Mesendoderm (in vitro differentiated cells): ENCODE measurements around the gene KPTN.

Experiments used
- DNase-seq: peaks from one replicate; pipeline ENCODE4 v3.0.0; 2013
- H2AK5ac ChIP-seq: 2 replicates; pipeline ENCODE4 v1.6.1; 2013; ENCODE audit warnings: low read length, inconsistent platforms
- H2BK120ac ChIP-seq: 2 replicates; pipeline ENCODE4 v1.6.1; 2013; ENCODE audit warnings: low read depth, mild to moderate bottlenecking, low read length, moderate library complexity, mixed read lengths
- H2BK15ac ChIP-seq: replicated peaks from 2 replicates; pipeline ENCODE4 v1.6.1; 2013; ENCODE audit warnings: low read depth, mild to moderate bottlenecking, moderate library complexity
- H2BK5ac ChIP-seq: 2 replicates; pipeline ENCODE4 v1.6.1; 2013; ENCODE audit warnings: low read length, inconsistent platforms
- H3K18ac ChIP-seq: 2 replicates; pipeline ENCODE4 v1.6.1; 2013; ENCODE audit warnings: mild to moderate bottlenecking, low read length, mixed read lengths
- H3K23ac ChIP-seq: one replicate; pipeline ENCODE4 v1.6.1; 2013; ENCODE audit warnings: low read length
- H3K27ac ChIP-seq: 2 replicates; pipeline ENCODE4 v1.5.1; 2013; ENCODE audit warnings: low read depth, mild to moderate bottlenecking, inconsistent platforms, low read length, moderate library complexity
- H3K27me3 ChIP-seq: 2 replicates; pipeline ENCODE4 v1.6.1; 2013; ENCODE audit warnings: low read length, control low read depth, mild to moderate bottlenecking, inconsistent platforms; ENCODE audit not compliant: insufficient read depth, poor library complexity
- H3K36me3 ChIP-seq: 2 replicates; pipeline ENCODE4 v1.6.1; 2013; ENCODE audit warnings: low read length, inconsistent platforms; ENCODE audit not compliant: control insufficient read depth, insufficient read depth
- H3K4ac ChIP-seq: one replicate; pipeline ENCODE4 v1.6.1; 2013; ENCODE audit warnings: low read depth, mild to moderate bottlenecking, low read length, moderate library complexity
- H3K4me1 ChIP-seq: 2 replicates; pipeline ENCODE4 v1.6.1; 2013; ENCODE audit warnings: low read depth, low read length, inconsistent platforms; ENCODE audit not compliant: control insufficient read depth
- H3K4me2 ChIP-seq: 2 replicates; pipeline ENCODE4 v1.6.1; 2013; ENCODE audit warnings: low read length
- H3K4me3 ChIP-seq: 2 replicates; pipeline ENCODE4 v1.5.1; 2013; ENCODE audit warnings: mild to moderate bottlenecking, low read length
- H3K56ac ChIP-seq: one replicate; pipeline ENCODE4 v1.6.1; 2013; ENCODE audit warnings: low read length
- H3K79me1 ChIP-seq: 2 replicates; pipeline ENCODE4 v1.6.1; 2013; ENCODE audit warnings: low read length, inconsistent platforms
- H3K79me2 ChIP-seq: 2 replicates; pipeline ENCODE4 v1.6.1; 2013; ENCODE audit warnings: mild to moderate bottlenecking, low read length; ENCODE audit not compliant: control insufficient read depth, insufficient read depth
- H3K9ac ChIP-seq: 2 replicates; pipeline ENCODE4 v1.6.1; 2013; ENCODE audit warnings: low read length, inconsistent platforms
- H4K5ac ChIP-seq: one replicate; pipeline ENCODE4 v1.6.1; 2013; ENCODE audit warnings: low read length
- H4K8ac ChIP-seq: one replicate; pipeline ENCODE4 v1.6.1; 2013; ENCODE audit warnings: low read depth, mild to moderate bottlenecking, control low read depth, low read length, moderate library complexity
- WGBS: extraction: QIAGEN DNeasy Blood & Tissue Kit; methylation state at CpG from one replicate; pipeline ENCODE4 v1.1.7; 2013; ENCODE audit warnings: low lambda C conversion rate, missing lambda C conversion rate; ENCODE audit not compliant: insufficient coverage; ENCODE audit errors: extremely low coverage; 5-methylcytosine and 5-hydroxymethylcytosine counted together

Gene KPTN

DNA sequence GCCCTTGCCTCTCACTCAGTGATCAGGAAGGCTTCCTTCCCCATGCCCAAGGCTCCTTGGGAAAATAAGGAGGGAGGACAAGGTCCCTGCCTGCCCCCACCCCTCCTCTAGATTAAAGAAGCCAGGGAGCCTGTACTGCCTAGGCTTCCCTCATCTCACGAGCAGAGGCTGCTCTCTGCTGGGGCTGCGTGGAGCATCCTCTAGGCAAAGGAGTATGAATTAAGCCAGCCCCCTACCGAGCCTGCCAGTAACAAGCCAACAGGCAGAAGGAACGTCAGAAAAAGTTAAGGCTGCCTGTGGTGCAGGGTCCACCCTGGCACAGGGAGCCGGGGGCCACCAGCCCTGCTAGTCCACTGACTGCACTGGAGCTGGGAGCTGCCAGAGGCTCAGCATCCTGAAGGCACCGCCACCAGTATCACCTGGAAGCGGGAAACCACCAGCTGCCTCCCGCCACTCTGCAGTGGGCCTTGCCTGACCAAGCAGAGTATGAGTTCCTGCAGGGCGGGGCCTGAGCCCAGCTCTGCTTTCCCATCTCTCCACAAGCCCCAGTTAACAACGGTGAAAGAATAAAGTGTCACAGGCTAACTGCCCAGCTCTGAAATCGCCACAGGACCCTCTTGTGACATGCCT lies 24.0 kb upstream of the KPTN start:
- peak; percentile 32 for DNase-seq
- no peaks in the 10 kb centered on the region for H3K4me1 ChIP-seq
- no peak overlapping the region for H3K9ac ChIP-seq
- H3K36me3 ChIP-seq, result no peaks in the 10 kb centered on the region
- WGBS, result no CpG with 5 or more reads among the region's 11 CpGs
- no peak overlapping the region for H2AK5ac ChIP-seq
- H3K79me2 ChIP-seq, result peaks cover 26% of the 10 kb centered on the region
- H3K18ac ChIP-seq, result no peak overlapping the region
- H4K8ac ChIP-seq, result no peak overlapping the region
- H3K27ac ChIP-seq, result no peak overlapping the region
- no peak overlapping the region for H3K56ac ChIP-seq
- H2BK15ac ChIP-seq, result no peak overlapping the region
- no peak overlapping the region for H4K5ac ChIP-seq
- no peak overlapping the region for H2BK5ac ChIP-seq
- H3K23ac ChIP-seq, result no peak overlapping the region
- peaks cover 27% of the 10 kb centered on the region for H3K79me1 ChIP-seq
- no peak overlapping the region for H3K4ac ChIP-seq
- H3K4me2 ChIP-seq, result no peak overlapping the region
- no peak overlapping the region for H3K4me3 ChIP-seq
- H2BK120ac ChIP-seq, result no peak overlapping the region
- H3K27me3 ChIP-seq, result no peaks in the 10 kb centered on the region

DNA sequence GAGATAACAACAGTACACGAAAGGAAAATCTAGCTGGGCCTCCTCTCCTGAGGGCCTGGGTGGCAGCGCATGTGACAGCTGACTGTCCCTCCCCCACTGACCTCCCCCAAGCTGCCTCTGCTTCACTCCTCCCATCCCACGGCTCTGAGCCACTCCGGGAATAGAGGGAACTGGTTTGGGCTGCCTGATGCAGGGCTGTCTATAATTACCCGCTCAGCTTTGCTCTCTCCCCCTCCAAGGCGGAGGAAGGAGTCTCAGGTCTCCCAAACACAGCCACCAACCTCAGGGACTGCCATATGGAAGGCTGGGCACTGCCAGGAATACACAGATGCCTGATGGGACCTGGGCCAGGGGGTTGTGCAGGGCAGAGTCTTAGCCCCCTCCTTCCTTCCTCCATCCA lies 23.0 kb upstream of the KPTN start:
- H4K5ac ChIP-seq, result no peak overlapping the region
- H2AK5ac ChIP-seq, result no peak overlapping the region
- no peaks in the 10 kb centered on the region for H3K4me1 ChIP-seq
- no peak overlapping the region for H3K27ac ChIP-seq
- no peak overlapping the region for H3K4ac ChIP-seq
- H2BK120ac ChIP-seq, result no peak overlapping the region
- no CpG with 5 or more reads among the region's 6 CpGs for whole genome bisulfite sequencing
- H3K79me1 ChIP-seq, result peaks cover 20% of the 10 kb centered on the region
- no peak overlapping the region for H3K4me3 ChIP-seq
- no peaks in the 10 kb centered on the region for H3K27me3 ChIP-seq
- no peak overlapping the region for H3K18ac ChIP-seq
- H3K4me2 ChIP-seq, result no peak overlapping the region
- no peak overlapping the region for H3K9ac ChIP-seq
- H4K8ac ChIP-seq, result no peak overlapping the region
- H3K56ac ChIP-seq, result no peak overlapping the region
- H3K23ac ChIP-seq, result no peak overlapping the region
- no peak overlapping the region for H2BK5ac ChIP-seq
- H2BK15ac ChIP-seq, result no peak overlapping the region
- no peaks in the 10 kb centered on the region for H3K36me3 ChIP-seq
- H3K79me2 ChIP-seq, result peaks cover 17% of the 10 kb centered on the region
- no peak for DNase-seq

DNA sequence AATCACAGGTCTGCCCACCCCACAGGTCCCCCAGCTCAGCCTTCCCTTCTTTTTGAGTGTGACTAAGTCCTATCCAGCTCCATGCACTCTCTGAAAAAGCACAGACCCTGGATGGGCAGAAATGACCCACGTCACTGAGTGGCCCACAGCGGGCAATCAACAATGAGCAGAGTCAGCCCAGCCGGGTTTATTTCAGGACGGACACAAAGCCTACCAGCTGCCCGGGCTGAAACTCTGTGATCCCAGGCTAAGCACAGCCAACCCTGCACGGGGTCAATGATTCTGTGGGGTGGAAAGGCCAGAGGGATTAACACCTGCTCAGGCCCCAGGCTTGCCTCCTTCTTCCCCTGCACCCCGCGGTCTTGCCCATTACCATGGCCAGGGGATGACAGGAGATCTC lies 22.4 kb upstream of the KPTN start:
- Histone ChIP-seq H3K56ac (no peak overlapping the region), H3K9ac (no peak overlapping the region), H4K5ac (no peak overlapping the region), H3K4me2 (no peak overlapping the region), H3K27ac (no peak overlapping the region), H3K79me1 (peaks cover 16% of the 10 kb centered on the region), H3K4me3 (no peak overlapping the region), H3K79me2 (peaks cover 12% of the 10 kb centered on the region), H3K18ac (no peak overlapping the region), H3K27me3 (no peaks in the 10 kb centered on the region), H2BK15ac (no peak overlapping the region), H3K36me3 (peaks cover under 1% of the 10 kb centered on the region), H4K8ac (no peak overlapping the region), H3K4me1 (no peaks in the 10 kb centered on the region), H3K4ac (no peak overlapping the region), H2AK5ac (no peak overlapping the region), H2BK120ac (no peak overlapping the region), H3K23ac (no peak overlapping the region), H2BK5ac (no peak overlapping the region)
- no peak for DNase-seq
- WGBS, result no CpG with 5 or more reads among the region's 8 CpGs

DNA sequence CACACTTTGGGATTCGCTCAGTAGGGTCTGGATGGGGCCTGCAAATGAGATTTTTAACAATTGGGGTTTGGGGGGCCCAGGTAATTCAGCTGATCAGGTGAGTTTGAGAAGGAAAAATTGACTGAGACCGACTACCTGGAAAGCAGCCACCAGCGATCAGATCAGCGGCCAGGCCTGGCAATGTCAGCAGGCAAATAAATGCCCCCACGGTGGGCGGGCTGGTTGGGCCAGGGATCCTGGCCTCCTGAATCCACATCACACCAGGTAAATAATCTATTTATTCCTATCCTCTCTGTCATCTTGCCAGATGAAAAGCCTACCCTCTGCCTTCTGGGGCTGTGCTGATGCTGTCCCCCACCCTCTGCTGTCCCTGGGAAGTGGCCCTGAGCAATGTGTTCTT lies 21.5 kb upstream of the KPTN start:
- H3K36me3 ChIP-seq, result peaks cover 2% of the 10 kb centered on the region
- no peak overlapping the region for H3K4ac ChIP-seq
- no peak overlapping the region for H3K4me2 ChIP-seq
- H2BK120ac ChIP-seq, result no peak overlapping the region
- no peak overlapping the region for H2AK5ac ChIP-seq
- H3K9ac ChIP-seq, result no peak overlapping the region
- no peak overlapping the region for H3K4me3 ChIP-seq
- H3K27ac ChIP-seq, result no peak overlapping the region
- H3K4me1 ChIP-seq, result no peaks in the 10 kb centered on the region
- no peak overlapping the region for H3K18ac ChIP-seq
- H3K56ac ChIP-seq, result no peak overlapping the region
- H4K8ac ChIP-seq, result no peak overlapping the region
- no peak overlapping the region for H3K23ac ChIP-seq
- no CpG with 5 or more reads among the region's 6 CpGs for WGBS
- no peak overlapping the region for H4K5ac ChIP-seq
- no peak for DNase-seq
- peaks cover 8% of the 10 kb centered on the region for H3K79me2 ChIP-seq
- no peaks in the 10 kb centered on the region for H3K27me3 ChIP-seq
- H2BK5ac ChIP-seq, result no peak overlapping the region
- H2BK15ac ChIP-seq, result no peak overlapping the region
- peaks cover 12% of the 10 kb centered on the region for H3K79me1 ChIP-seq

DNA sequence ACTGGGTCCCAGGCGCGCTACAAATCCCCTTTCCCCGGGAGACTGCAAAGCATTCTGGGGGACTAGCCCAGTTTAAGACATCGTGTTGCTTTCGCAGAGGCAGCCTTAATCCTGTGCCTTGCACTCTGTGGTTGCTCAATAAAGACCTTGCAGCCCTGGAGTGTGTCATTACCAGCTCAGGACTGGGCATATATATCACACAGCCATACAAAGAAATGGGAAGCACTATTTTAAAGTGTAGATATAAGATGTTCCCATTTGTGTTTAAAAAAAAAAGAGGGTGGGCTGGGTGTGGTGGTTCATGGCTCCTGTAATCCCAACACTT lies 19.8 kb upstream of the KPTN start:
- DNase-seq, result no peak
- peaks cover 2% of the 10 kb centered on the region for H3K36me3 ChIP-seq
- no CpG with 5 or more reads among the region's 5 CpGs for WGBS

DNA sequence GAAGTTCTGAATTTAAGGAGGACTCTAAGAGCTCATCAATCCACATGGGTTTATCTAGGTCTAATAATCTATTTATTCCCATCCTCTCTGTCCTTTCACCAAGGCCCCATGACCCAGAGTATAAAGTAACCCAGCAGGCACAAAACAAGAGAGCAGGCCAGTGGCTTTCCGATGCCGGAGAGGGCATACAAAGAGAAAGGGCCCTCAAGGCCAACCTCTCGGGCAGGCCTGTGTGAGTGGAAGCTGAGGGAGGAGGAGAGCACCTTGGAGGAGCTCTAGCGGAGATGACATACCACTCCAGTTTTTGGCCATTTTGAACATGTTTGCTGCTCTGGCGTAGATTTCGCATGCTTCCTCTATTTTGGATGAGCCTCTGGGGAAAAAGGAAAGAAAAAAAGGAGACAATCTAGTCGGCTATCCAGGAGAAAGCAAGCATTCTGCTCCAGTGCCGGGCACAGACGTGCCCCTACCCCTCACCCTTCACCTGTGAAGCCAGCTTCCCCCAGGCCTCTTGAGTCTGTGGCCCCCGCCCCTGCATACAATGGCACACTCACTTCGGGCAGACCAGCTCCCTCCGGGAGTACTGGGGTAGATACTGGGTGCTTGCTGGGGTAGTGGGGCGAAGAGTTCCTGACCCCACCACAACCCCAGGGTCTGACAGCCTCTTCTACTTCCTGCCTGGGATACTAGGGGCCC lies 19.3 kb upstream of the KPTN start:
- WGBS, result no CpG with 5 or more reads among the region's 13 CpGs

More for the DNA sequence above, 19.8 kb upstream of the KPTN start:
- no peak overlapping the region for H3K9ac ChIP-seq
- no peak overlapping the region for H3K4ac ChIP-seq
- H3K27me3 ChIP-seq, result no peaks in the 10 kb centered on the region
- no peak overlapping the region for H3K4me3 ChIP-seq
- no peak overlapping the region for H3K18ac ChIP-seq
- H2BK120ac ChIP-seq, result no peak overlapping the region
- no peaks in the 10 kb centered on the region for H3K4me1 ChIP-seq
- no peak overlapping the region for H2BK5ac ChIP-seq
- no peak overlapping the region for H2AK5ac ChIP-seq
- H3K79me1 ChIP-seq, result peaks cover 10% of the 10 kb centered on the region
- no peak overlapping the region for H3K23ac ChIP-seq
- H3K79me2 ChIP-seq, result peaks cover 3% of the 10 kb centered on the region
- no peak overlapping the region for H4K5ac ChIP-seq
- H3K4me2 ChIP-seq, result no peak overlapping the region
- no peak overlapping the region for H2BK15ac ChIP-seq
- no peak overlapping the region for H3K56ac ChIP-seq
- H3K27ac ChIP-seq, result no peak overlapping the region
- no peak overlapping the region for H4K8ac ChIP-seq

More for the DNA sequence above, 19.3 kb upstream of the KPTN start:
- Histone ChIP-seq H3K23ac (no peak overlapping the region), H3K79me2 (peaks cover 2% of the 10 kb centered on the region), H3K4me1 (no peaks in the 10 kb centered on the region), H4K5ac (no peak overlapping the region), H3K4me3 (no peak overlapping the region), H2BK5ac (no peak overlapping the region), H3K4ac (no peak overlapping the region), H2BK120ac (no peak overlapping the region), H3K36me3 (peaks cover 2% of the 10 kb centered on the region), H3K79me1 (peaks cover 10% of the 10 kb centered on the region), H4K8ac (no peak overlapping the region), H3K27ac (no peak overlapping the region), H2AK5ac (no peak overlapping the region), H3K9ac (no peak overlapping the region), H2BK15ac (no peak overlapping the region), H3K4me2 (no peak overlapping the region), H3K18ac (no peak overlapping the region), H3K27me3 (no peaks in the 10 kb centered on the region), H3K56ac (no peak overlapping the region)
- DNase-seq, result no peak
